GM13977 (cell line): ENCODE data around the gene CBX4.

Experiments
- DNase-seq: peaks from one replicate; pipeline ENCODE4 v3.0.0; 2012; ENCODE audit warnings: low spot score
- CTCF ChIP-seq: IDR thresholded peaks from 2 replicates; pipeline ENCODE4 v1.5.1; 2012; ENCODE audit warnings: mild to moderate bottlenecking, control low read depth; ENCODE audit not compliant: insufficient read depth; ENCODE audit errors: extremely low read depth, missing control alignments
- in situ Hi-C: fragments of 300-500 bp; cut with MboI; formaldehyde crosslinking; loops from one replicate; pipeline ENCODE4 v1.12.0; 2022; ENCODE audit warnings: low sequenced_read_pairs, low pct_unique_long_range_greater_than_20kb, mixed read lengths, inconsistent platforms; ENCODE audit not compliant: unreplicated experiment

Gene CBX4

GRCh38 chr17:79852748-79853147 lies 13.5 kb upstream of the CBX4 start:
- in situ Hi-C loops: no loop called here
- DNase-seq: no peak
- no peak for TF ChIP-seq CTCF

GRCh38 chr17:79851461-79851817 lies 12.2 kb upstream of the CBX4 start:
- TF ChIP-seq CTCF: no peak
- DNase-seq: no peak
- in situ Hi-C loops: no loop called here

- in situ Hi-C loops: no loop called here
- no peak for DNase-seq
- no peak for TF ChIP-seq CTCF
Measured at GRCh38 chr17:79850571-79851460, 11.6 kb upstream of the CBX4 start.

GRCh38 chr17:79849953-79850352 lies 10.7 kb upstream of the CBX4 start:
- no peak for DNase-seq
- TF ChIP-seq CTCF: no peak
- in situ Hi-C loops: loop anchor here (10.0 kb wide), 1 partner anchor 55 kb away; the partner anchor contains the start of gene CBX8

GRCh38 chr17:79848370-79848766 lies 9.1 kb upstream of the CBX4 start:
- TF ChIP-seq CTCF: no peak
- in situ Hi-C loops: loop anchor here (10.0 kb wide), 1 partner anchor 54 kb away; the partner anchor contains the start of gene CBX8
- DNase-seq: no peak

- in situ Hi-C loops: loop anchor here (10.0 kb wide), 1 partner anchor 53 kb away; the partner anchor contains the start of gene CBX8
- no peak for DNase-seq
- no peak for TF ChIP-seq CTCF
Measured at GRCh38 chr17:79847698-79848369, 8.6 kb upstream of the CBX4 start.
